Right renal pelvis (tissue), 4 donors: Measurements from ENCODE around the gene UCN. TPM values are rescaled to one million over a fixed set of nuclear protein-coding genes. Genes with fewer than 3 reads are reported as not detected.
"Not testable (repeated sequence)": the region's sequence is repeated elsewhere in the genome, so short reads cannot be mapped to it uniquely, and the experiment has no call there.

ENCODE experiments used
- DNase-seq, 4 donors: peaks; one replicate each; pipeline ENCODE4 v3.0.0-alpha.2; 2013; ENCODE audit warnings: low read depth in 4 of 4, low spot score in 3 of 4, missing footprints in 1 of 4
- polyA plus RNA-seq, 4 donors: library from polyadenylated mRNA; unstranded; fragments of 120-200 nt; gene quantifications; one replicate each; pipeline ENCODE4 v1.2.1, GENCODE V29; 2013; ENCODE audit not compliant: insufficient read length in 4 of 4

Gene UCN
- polyA plus RNA-seq: 1 to 10 TPM in 2 of 4 donors, under 1 TPM in 2; 0.39 to 1.1 (median 0.80) TPM

GRCh38 chr2:27308359-27308881 lies at the start of gene UCN:
UCN (minus strand) TSS chr2:27308445; CDS start chr2:27307895, 550 bp downstream.
- peak in 3 of 4 donors; percentile 54 to 67 (median 62) for DNase-seq

- DNase-seq: peak; percentile 94 to 97 (median 96)
These were observed 48.3 kb upstream of the UCN start, which contains the start of gene GTF3C2 for GRCh38 chr2:27356382-27357181. GTF3C2 (minus strand) TSS chr2:27356764; CDS start chr2:27343554, 13,210 bp downstream.

GRCh38 chr2:27356056-27356381 lies 47.8 kb upstream of the UCN start:
- peak in 1 of 4 donors; percentile 28 for DNase-seq

- DNase-seq: no peak
These were observed 46.3 kb upstream of the UCN start for GRCh38 chr2:27354597-27354927.

GRCh38 chr2:27353762-27354596 lies 45.7 kb upstream of the UCN start:
- DNase-seq: no peak

GRCh38 chr2:27353386-27353761 lies 45.1 kb upstream of the UCN start:
- DNase-seq: not testable (repeated sequence)

- DNase-seq: no peak
These were observed 43.8 kb upstream of the UCN start for GRCh38 chr2:27351802-27352598.

GRCh38 chr2:27350106-27350693 lies 42.0 kb upstream of the UCN start:
- DNase-seq: no peak

GRCh38 chr2:27347641-27348040 lies 39.4 kb upstream of the UCN start:
- no peak for DNase-seq

GRCh38 chr2:27336173-27336572 lies 27.9 kb upstream of the UCN start:
- no peak for DNase-seq

- DNase-seq: no peak
These were observed 27.1 kb upstream of the UCN start for GRCh38 chr2:27335311-27335710.

GRCh38 chr2:27324720-27325119 lies 16.5 kb upstream of the UCN start:
- DNase-seq: no peak

- no peak for DNase-seq
These were observed 15.5 kb upstream of the UCN start for GRCh38 chr2:27323596-27324285.

- peak; percentile 84 to 90 (median 85) for DNase-seq
These were observed 14.7 kb upstream of the UCN start, which contains the start of gene MPV17 for GRCh38 chr2:27322766-27323595. MPV17 (minus strand) TSS chr2:27323097; CDS start chr2:27322517, 580 bp downstream.

- DNase-seq: no peak
These were observed 14.1 kb upstream of the UCN start for GRCh38 chr2:27322301-27322765.

GRCh38 chr2:27320958-27321543 lies 12.8 kb upstream of the UCN start:
- no peak for DNase-seq

- DNase-seq: not testable (repeated sequence)
These were observed 11.6 kb upstream of the UCN start for GRCh38 chr2:27319839-27320238.
